ENCODE data around the gene DOCK1. TPM values are rescaled to one million over a fixed set of nuclear protein-coding genes. Genes with fewer than 3 reads are reported as not detected.
A peak's percentile ranks its signal among the peaks of the same experiment; 100 is the strongest.

Gene DOCK1
- total RNA-seq (2021; fragmentation: NEBNext Ultra II Directional; extraction: Animal tissue kit (Norgen Biotek cat#: 25700)): 10 to 100 TPM; 50.6 to 59.9 (median 54.7) TPM
- long read RNA-seq, full-length matches to known transcripts: 2 of 32 reads
- long read RNA-seq, partial matches to known transcripts: 15 of 32 reads
- long read RNA-seq, other reads (novel, unspliced or antisense): 15 of 32 reads

GRCh38 chr10:126904818-126905701, at the start of gene DOCK1:
Gene DOCK1, plus strand, starts transcription at chr10:126905428. Its CDS starts 90 bp downstream, at chr10:126905518.
- H3K27me3 Mint-ChIP-seq (ENCODE audit: insufficient read depth): no peaks in the 10 kb centered on the region; the same call in 1 of the 2 replicates
- no peak for TF ChIP-seq CTCF (IDR thresholded peaks at IDR 0.05)
- H3K4me1 Mint-ChIP-seq (ENCODE audit: low read depth): peaks cover 57% of the 10 kb centered on the region
- peaks cover 15% of the 10 kb centered on the region for H3K36me3 Mint-ChIP-seq (ENCODE audit: low read depth)
- no peaks in the 10 kb centered on the region for H3K9me3 Mint-ChIP-seq
- peak within 1 kb of the TSS; percentile 98 for H3K27ac Mint-ChIP-seq
- peak; percentile 63 for DNase-seq
- peak within 1 kb of the TSS; percentile 93 for H3K4me3 Mint-ChIP-seq

- no peak overlapping the region for H3K4me3 Mint-ChIP-seq
- peaks cover 19% of the 10 kb centered on the region for H3K4me1 Mint-ChIP-seq (ENCODE audit: low read depth)
- H3K27me3 Mint-ChIP-seq (ENCODE audit: insufficient read depth): peaks cover 22% of the 10 kb centered on the region
- no peak overlapping the region for H3K27ac Mint-ChIP-seq
- no peak for DNase-seq
- peaks cover 9% of the 10 kb centered on the region for H3K9me3 Mint-ChIP-seq
- no peak for TF ChIP-seq CTCF (IDR thresholded peaks at IDR 0.05)
- H3K36me3 Mint-ChIP-seq (ENCODE audit: low read depth): no peaks in the 10 kb centered on the region
These were observed 47.9 kb upstream of the DOCK1 start for GRCh38 chr10:126857178-126857806.

GRCh38 chr10:126867567-126868365, 37.5 kb upstream of the DOCK1 start:
- TF ChIP-seq CTCF (IDR thresholded peaks at IDR 0.05): no peak
- Mint-ChIP-seq H3K4me1 (ENCODE audit: low read depth) (peaks cover 25% of the 10 kb centered on the region), H3K36me3 (ENCODE audit: low read depth) (no peaks in the 10 kb centered on the region), H3K27ac (peak overlapping the region; percentile 88), H3K27me3 (ENCODE audit: insufficient read depth) (peaks cover 11% of the 10 kb centered on the region), H3K4me3 (no peak overlapping the region; the same call in 1 of the 2 replicates), H3K9me3 (peaks cover 1% of the 10 kb centered on the region; the same call in 1 of the 2 replicates)
- DNase-seq: peak; percentile 96

GRCh38 chr10:126868371-126868770, 36.9 kb upstream of the DOCK1 start:
- DNase-seq: no peak
- Mint-ChIP-seq H3K27ac (peak overlapping the region; percentile 88), H3K36me3 (ENCODE audit: low read depth) (no peaks in the 10 kb centered on the region), H3K27me3 (ENCODE audit: insufficient read depth) (peaks cover 11% of the 10 kb centered on the region), H3K9me3 (no peaks in the 10 kb centered on the region), H3K4me1 (ENCODE audit: low read depth) (peaks cover 25% of the 10 kb centered on the region), H3K4me3 (no peak overlapping the region)
- TF ChIP-seq CTCF (IDR thresholded peaks at IDR 0.05): no peak

- Mint-ChIP-seq H3K4me3 (no peak overlapping the region), H3K9me3 (no peaks in the 10 kb centered on the region), H3K4me1 (ENCODE audit: low read depth) (peaks cover 14% of the 10 kb centered on the region), H3K27me3 (ENCODE audit: insufficient read depth) (peaks cover 27% of the 10 kb centered on the region), H3K27ac (no peak overlapping the region), H3K36me3 (ENCODE audit: low read depth) (no peaks in the 10 kb centered on the region)
- DNase-seq: no peak
- TF ChIP-seq CTCF (IDR thresholded peaks at IDR 0.05): no peak
These were observed 33.1 kb upstream of the DOCK1 start for GRCh38 chr10:126872135-126872534.

Measured in HFFc6 (cell line).